CD4-positive, alpha-beta T cell (primary cell): Measurements from ENCODE around the gene PEAR1. TPM values are rescaled to one million over a fixed set of nuclear protein-coding genes. Genes with fewer than 3 reads are reported as not detected.

Experiments
- ATAC-seq: fragments of 200-7000 bp; cut with Tn5 transposase; one replicate; pipeline ENCODE4 v1.10.0; 2022; ENCODE audit warnings: mild to moderate bottlenecking; ENCODE audit not compliant: poor library complexity
- CTCF ChIA-PET: fragments of 350-600 bp; sonication (Branson Sonifier 250); formaldehyde crosslinking; loops from one replicate; lab custom pipeline; 2021; ENCODE audit warnings: antibody characterized with exemption, inconsistent platforms; lab: Charles Lee
- POLR2A ChIA-PET: fragments of 350-600 bp; sonication (Branson Sonifier 250); formaldehyde crosslinking; loops from one replicate; lab custom pipeline; 2021; ENCODE audit warnings: antibody characterized with exemption, inconsistent platforms; lab: Charles Lee
- DNase-seq, 14 experiments: peaks; one replicate each; pipeline ENCODE4 v3.0.0-alpha.2; 2013 to 2020; ENCODE audit warnings: mixed read lengths in 2 of 14
- H3K27ac ChIP-seq, 2 donors: one replicate each; pipeline versions ENCODE4 v1.5.1 to v1.7.0; 2013; ENCODE audit warnings: low read length in 2 of 2, low read depth in 1 of 2, mild to moderate bottlenecking in 1 of 2
- H3K27me3 ChIP-seq, 2 experiments: 1 replicate in 1 of 2; 2 replicates in 1 of 2; pipeline versions ENCODE4 v1.6.1 to v1.7.0; 2013; ENCODE audit warnings: low read length in 2 of 2, control low read depth in 1 of 2, mild to moderate bottlenecking in 1 of 2, moderate library complexity in 1 of 2; ENCODE audit not compliant: insufficient read depth in 2 of 2, control insufficient read depth in 1 of 2
- H3K36me3 ChIP-seq: one replicate; pipeline ENCODE4 v1.6.1; 2013; ENCODE audit warnings: low read length, control low read depth; ENCODE audit not compliant: insufficient read depth
- H3K4me1 ChIP-seq: one replicate; pipeline ENCODE4 v1.6.1; 2013; ENCODE audit warnings: low read length, control low read depth; ENCODE audit not compliant: insufficient read depth
- H3K4me3 ChIP-seq: one replicate; pipeline ENCODE4 v1.5.1; 2013; ENCODE audit warnings: mild to moderate bottlenecking, low read length, moderate library complexity
- H3K9me3 ChIP-seq, 2 experiments: 1 replicate in 1 of 2; 2 replicates in 1 of 2; pipeline versions ENCODE4 v1.6.1 to v1.7.0; 2013; ENCODE audit warnings: low read length in 2 of 2, mild to moderate bottlenecking in 2 of 2, control low read depth in 1 of 2, moderate library complexity in 1 of 2; ENCODE audit not compliant: control insufficient read depth in 1 of 2, insufficient read depth in 1 of 2
- H3K27ac Mint-ChIP-seq: one replicate; pipeline ENCODE4 v1.8.0; 2020; ENCODE audit warnings: mixed read lengths
- H3K27me3 Mint-ChIP-seq: one replicate; pipeline ENCODE4 v1.8.0; 2021; ENCODE audit warnings: mixed read lengths
- H3K36me3 Mint-ChIP-seq: one replicate; pipeline ENCODE4 v1.8.0; 2021; ENCODE audit warnings: low read depth, mixed read lengths
- H3K4me1 Mint-ChIP-seq: one replicate; pipeline ENCODE4 v1.8.0; 2021; ENCODE audit warnings: low read depth, mixed read lengths
- H3K4me3 Mint-ChIP-seq: one replicate; pipeline ENCODE4 v1.8.0; 2020; ENCODE audit warnings: mild to moderate bottlenecking, mixed read lengths
- H3K9me3 Mint-ChIP-seq: one replicate; pipeline ENCODE4 v1.8.0; 2020; ENCODE audit warnings: mixed read lengths
- CTCF ChIP-seq: fragments of 200-600 bp; IDR thresholded peaks from one replicate; pipeline ENCODE4 v1.8.0; 2022; ENCODE audit warnings: antibody characterized with exemption, mild to moderate bottlenecking
- intact Hi-C, 2 experiments: fragments of 100-400 bp; cut with DNase I in 1 of 2; cut with micrococcal nuclease in 1 of 2; formaldehyde crosslinking; loops; one replicate each; pipeline versions ENCODE4 v1.15.1 to v1.9.0; 2023 to 2025; cut with DNase I, micrococcal nuclease
- total RNA-seq, 174 experiments: library from RNA in 2 of 174; stranded (reverse) in 2 of 174; gene quantifications; one replicate each; pipeline ENCODE4 v1.2.3 and lab custom pipeline; 2021 to 2026

PEAR1 gene
- total RNA-seq, 2 experiments from 2014 or later: 0.20 to 0.41 TPM

GRCh38 chr1:156847591-156848460 lies 45.7 kb upstream of the PEAR1 start:
- ATAC-seq (no peak), DNase-seq (no peak)
- POLR2A ChIA-PET: interaction anchor here (0.8 to 3.8 kb wide), 4 partner anchors 9 to 107 kb away, joined by 3 to 20 read pairs (median 8); partner anchors contain the start of genes INSRR, MRPL24, NTRK1 and SH2D2A
- H3K36me3 ChIP-seq: no peaks in the 10 kb centered on the region
- peaks cover 0 to 8% of the 10 kb centered on the region in 2 experiments for H3K9me3 ChIP-seq
- peaks cover 51% of the 10 kb centered on the region for H3K27me3 Mint-ChIP-seq
- no peaks in the 10 kb centered on the region for H3K9me3 Mint-ChIP-seq
- H3K4me3 ChIP-seq: no peak overlapping the region
- peaks cover 24% of the 10 kb centered on the region in 2 experiments for H3K27me3 ChIP-seq
- H3K36me3 Mint-ChIP-seq: no peaks in the 10 kb centered on the region
- peaks cover 46% of the 10 kb centered on the region for H3K4me1 Mint-ChIP-seq
- H3K27ac Mint-ChIP-seq: no peak overlapping the region
- no peak overlapping the region for H3K4me3 Mint-ChIP-seq
- intact Hi-C loops: loop anchor here (5.0 kb wide), 1 partner anchor 36 kb away; no protein-coding TSS in a partner anchor
- CTCF ChIA-PET: interaction anchor here (1.1 to 2.3 kb wide), 6 partner anchors 9 to 80 kb away, joined by 3 to 11 read pairs (median 6); no protein-coding TSS in a partner anchor
- peaks cover 30% of the 10 kb centered on the region for H3K4me1 ChIP-seq
- no peak for TF ChIP-seq CTCF
- no peak overlapping the region for H3K27ac ChIP-seq

- Histone ChIP-seq H3K9me3 (peaks cover 0 to 8% of the 10 kb centered on the region in 2 experiments), H3K27ac (no peak overlapping the region), H3K27me3 (peaks cover 16% of the 10 kb centered on the region in 2 experiments), H3K4me1 (peaks cover 30% of the 10 kb centered on the region), H3K36me3 (no peaks in the 10 kb centered on the region), H3K4me3 (peak overlapping the region; percentile 37)
- H3K4me1 Mint-ChIP-seq: peaks cover 46% of the 10 kb centered on the region
- intact Hi-C loops: loop anchor here (5.0 kb wide), 1 partner anchor 36 kb away; no protein-coding TSS in a partner anchor
- H3K36me3 Mint-ChIP-seq: no peaks in the 10 kb centered on the region
- peak; percentile 56 to 92 (median 72) for DNase-seq
- H3K27me3 Mint-ChIP-seq: peaks cover 43% of the 10 kb centered on the region
- POLR2A ChIA-PET: interaction anchor here (0.6 to 3.8 kb wide), 5 partner anchors 10 to 914 kb away, joined by 3 to 20 read pairs (median 5); partner anchors contain the start of genes INSRR, MRPL24, NTRK1 and SH2D2A
- H3K27ac Mint-ChIP-seq: peak overlapping the region; percentile 37
- peak overlapping the region; percentile 70 for H3K4me3 Mint-ChIP-seq
- no peak for TF ChIP-seq CTCF
- H3K9me3 Mint-ChIP-seq: no peaks in the 10 kb centered on the region
- CTCF ChIA-PET: interaction anchor here (1.1 to 2.3 kb wide), 6 partner anchors 9 to 79 kb away, joined by 3 to 11 read pairs (median 6); no protein-coding TSS in a partner anchor
- ATAC-seq: peak; percentile 86
Measured at GRCh38 chr1:156848461-156849150, 44.9 kb upstream of the PEAR1 start.

GRCh38 chr1:156849151-156849496 lies 44.4 kb upstream of the PEAR1 start:
- ATAC-seq: peak; percentile 4
- no peaks in the 10 kb centered on the region for H3K9me3 Mint-ChIP-seq
- H3K4me3 ChIP-seq: peak overlapping the region; percentile 37
- no peak for TF ChIP-seq CTCF
- peaks cover 42% of the 10 kb centered on the region for H3K4me1 Mint-ChIP-seq
- no peaks in the 10 kb centered on the region for H3K36me3 ChIP-seq
- peaks cover 38% of the 10 kb centered on the region for H3K27me3 Mint-ChIP-seq
- peaks cover 30% of the 10 kb centered on the region for H3K4me1 ChIP-seq
- ChIA-PET POLR2A (interaction anchor here (0.6 to 3.8 kb wide), 4 partner anchors 11 to 915 kb away, joined by 3 to 20 read pairs (median 8); partner anchors contain the start of genes INSRR, MRPL24, NTRK1 and SH2D2A), CTCF (interaction anchor here (1.3 to 2.3 kb wide), 5 partner anchors 8 to 79 kb away, joined by 4 to 11 read pairs (median 7); no protein-coding TSS in a partner anchor)
- no peak for DNase-seq
- H3K27ac Mint-ChIP-seq: peak overlapping the region; percentile 37
- intact Hi-C loops: loop anchor here (5.0 kb wide), 1 partner anchor 37 kb away; no protein-coding TSS in a partner anchor
- no peaks in the 10 kb centered on the region for H3K36me3 Mint-ChIP-seq
- H3K4me3 Mint-ChIP-seq: peak overlapping the region; percentile 70
- no peak overlapping the region for H3K27ac ChIP-seq
- H3K9me3 ChIP-seq: peaks cover 0 to 10% of the 10 kb centered on the region in 2 experiments
- H3K27me3 ChIP-seq: peaks cover 11% of the 10 kb centered on the region in 2 experiments
